PC-9 (cell line): ENCODE results near the gene CCDC167. TPM values are rescaled to one million over a fixed set of nuclear protein-coding genes. Genes with fewer than 3 reads are reported as not detected.
A peak's percentile ranks its signal among the peaks of the same experiment; 100 is the strongest.

Source experiments
- BruUV-seq: library from RNA; stranded (reverse); fragments of 400-500 nt; replicated peaks from 2 replicates; lab custom pipeline; 2021; lab: Mats Ljungman, UMichigan
- CTCF ChIA-PET: fragments of 300-600 bp; sonication (Branson Sonifier 250); formaldehyde crosslinking; loops from one replicate; lab custom pipeline; 2022; ENCODE audit warnings: antibody characterized with exemption; lab: Charles Lee
- POLR2A ChIA-PET: fragments of 300-600 bp; sonication (Branson Sonifier 250); formaldehyde crosslinking; loops from one replicate; lab custom pipeline; 2022; ENCODE audit warnings: antibody characterized with exemption; ENCODE audit not compliant: unreplicated experiment; lab: Charles Lee
- DNase-seq, 2 experiments: peaks; one replicate each; pipeline versions ENCODE4 v3.0.0 to v3.0.0-alpha.2; 2015 to 2022; ENCODE audit warnings: mixed read lengths in 1 of 2
- H2AFZ ChIP-seq: fragments of 200-600 bp; sonication (generic); 2 replicates; pipeline ENCODE4 v1.8.1; 2017; ENCODE audit warnings: antibody characterized with exemption
- H3F3A ChIP-seq: fragments of 200-600 bp; sonication (generic); 2 replicates; pipeline ENCODE4 v1.8.1; 2017; ENCODE audit warnings: antibody characterized with exemption, mild to moderate bottlenecking, low read depth; ENCODE audit not compliant: insufficient read depth
- H3K27ac ChIP-seq: fragments of 200-600 bp; sonication (generic); 2 replicates; pipeline ENCODE4 v1.6.1; 2016; ENCODE audit warnings: mixed run types
- H3K27me3 ChIP-seq: fragments of 200-600 bp; sonication (generic); 2 replicates; pipeline ENCODE4 v1.6.1; 2016; ENCODE audit warnings: low read depth, mixed run types; ENCODE audit not compliant: insufficient read depth
- H3K36me3 ChIP-seq: fragments of 200-600 bp; sonication (generic); 2 replicates; pipeline ENCODE4 v1.6.1; 2016; ENCODE audit warnings: low read depth, mixed run types
- H3K4me1 ChIP-seq: fragments of 200-600 bp; sonication (generic); replicated peaks from 2 replicates; pipeline ENCODE4 v1.6.1; 2016; ENCODE audit warnings: mixed run types; ENCODE audit not compliant: insufficient read depth
- H3K4me2 ChIP-seq: fragments of 200-600 bp; sonication (generic); 2 replicates; pipeline ENCODE4 v1.6.1; 2017; ENCODE audit warnings: mixed run types
- H3K4me3 ChIP-seq: fragments of 200-600 bp; sonication (generic); 2 replicates; pipeline ENCODE4 v1.6.1; 2016; ENCODE audit warnings: mixed run types
- H3K79me2 ChIP-seq: fragments of 200-600 bp; sonication (generic); 2 replicates; pipeline ENCODE4 v1.6.1; 2017; ENCODE audit warnings: low read depth, mixed run types
- H3K9me2 ChIP-seq: fragments of 200-600 bp; sonication (generic); 2 replicates; pipeline ENCODE4 v1.8.1; 2017; ENCODE audit warnings: mild to moderate bottlenecking; ENCODE audit not compliant: insufficient read depth
- H3K9me3 ChIP-seq: fragments of 200-600 bp; sonication (generic); 2 replicates; pipeline ENCODE4 v1.8.1; 2016; ENCODE audit warnings: low read depth; ENCODE audit not compliant: insufficient read depth
- H4K20me1 ChIP-seq: fragments of 200-600 bp; sonication (generic); 2 replicates; pipeline ENCODE4 v1.8.1; 2017; ENCODE audit not compliant: insufficient read depth
- CTCF ChIP-seq: fragments of 200-600 bp; sonication (generic); conservative IDR thresholded peaks from 2 replicates; pipeline ENCODE4 v1.6.1; 2017; ENCODE audit warnings: mixed run types, antibody characterized with exemption, mild to moderate bottlenecking, moderate library complexity
- EZH2 ChIP-seq: fragments of 200-600 bp; sonication (generic); IDR thresholded peaks from 2 replicates; pipeline ENCODE4 v1.8.0; 2017; ENCODE audit warnings: antibody characterized with exemption, low read depth
- intact Hi-C: fragments of 100-400 bp; cut with micrococcal nuclease; formaldehyde crosslinking; loops from one replicate; pipeline ENCODE4 v1.10.0; 2022; ENCODE audit not compliant: unreplicated experiment
- total RNA-seq: library from RNA; stranded (reverse); gene quantifications from 2 replicates; pipeline ENCODE4 v1.2.3, GENCODE V29; 2021

Gene CCDC167
- total RNA-seq, 1 experiment from 2014 or later = 29.4 TPM

DNA sequence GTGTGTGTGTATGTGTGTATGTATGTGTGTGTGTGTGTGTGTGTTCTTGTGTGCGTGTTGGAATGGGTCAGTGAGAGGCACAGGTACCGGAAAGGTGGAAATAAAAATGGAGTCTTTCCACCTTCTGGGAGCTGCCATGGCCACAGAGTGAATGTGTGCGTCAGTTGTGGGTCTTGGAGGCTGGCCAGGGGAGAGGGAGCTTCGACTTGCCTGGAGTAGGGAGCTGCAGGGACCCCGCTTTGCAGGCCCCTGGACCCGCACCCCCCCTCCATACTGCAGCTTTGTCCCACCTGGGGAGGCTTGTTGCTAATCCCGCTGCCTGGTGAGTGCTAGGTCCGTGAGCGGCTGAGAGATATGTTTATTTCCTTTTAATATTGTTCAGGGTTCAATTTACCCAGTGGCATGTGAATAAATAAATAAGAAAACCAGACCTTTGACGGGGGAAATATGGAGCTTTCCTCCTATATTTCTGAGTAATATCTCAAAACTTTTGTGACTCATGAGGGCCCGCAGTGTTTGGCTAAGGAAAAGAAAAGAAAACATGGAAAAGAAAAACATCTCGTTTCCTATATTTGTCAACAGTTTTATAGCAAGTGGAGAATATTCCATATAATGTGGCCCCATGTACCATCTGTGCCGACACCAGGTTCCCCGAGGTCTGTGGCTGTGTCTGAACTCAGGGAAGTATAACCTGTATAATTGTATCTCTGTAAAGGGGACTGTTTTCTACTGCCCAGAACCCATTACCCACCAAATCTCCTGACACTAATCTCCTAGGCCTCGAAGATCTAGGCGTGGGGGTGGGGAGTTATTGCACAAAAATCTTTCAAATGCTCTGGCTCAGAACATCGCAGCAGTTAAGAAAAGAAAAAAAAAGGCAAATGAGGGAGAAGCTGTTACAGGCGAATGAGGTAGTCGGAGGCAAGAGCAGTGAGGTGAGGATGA, 24.6 kb upstream of the CCDC167 start:
- no peaks in the 10 kb centered on the region for H4K20me1 ChIP-seq
- no peak for DNase-seq
- H3K79me2 ChIP-seq = no peaks in the 10 kb centered on the region
- H3K27me3 ChIP-seq = 0 out of 2 replicates have a peak, but pooled peaks cover 7% of the 10 kb centered on the region
- ChIA-PET POLR2A (interaction anchor here (0.7 kb wide), 1 partner anchor 961 kb away, joined by 13 read pairs; no protein-coding TSS in a partner anchor), CTCF (no interaction called here)
- TF ChIP-seq EZH2 = no peak
- no peak for TF ChIP-seq CTCF
- no TSS peak for BruUV-seq
- H3K9me2 ChIP-seq = no peaks in the 10 kb centered on the region
- H3K4me1 ChIP-seq = peaks cover 14% of the 10 kb centered on the region; the same call in 1 of the 2 replicates
- no peaks in the 10 kb centered on the region for H3K36me3 ChIP-seq
- intact Hi-C loops = no loop called here
- H3K4me3 ChIP-seq = no peak overlapping the region
- peak overlapping the region; percentile 5; the same call in 1 of the 2 replicates for H3K27ac ChIP-seq
- H3K9me3 ChIP-seq = no peaks in the 10 kb centered on the region
- H3F3A ChIP-seq = peaks cover 10% of the 10 kb centered on the region; the same call in 1 of the 2 replicates
- peak overlapping the region; percentile 67 for H3K4me2 ChIP-seq
- no peak overlapping the region for H2AFZ ChIP-seq

- Histone ChIP-seq H4K20me1 (no peaks in the 10 kb centered on the region), H3K27ac (no peak overlapping the region), H3K27me3 (0 out of 2 replicates have a peak, but pooled peaks cover 7% of the 10 kb centered on the region), H3K4me1 (peaks cover 14% of the 10 kb centered on the region; the same call in 1 of the 2 replicates), H3K9me2 (no peaks in the 10 kb centered on the region), H3K79me2 (no peaks in the 10 kb centered on the region), H3K4me2 (no peak overlapping the region), H3F3A (peaks cover 10% of the 10 kb centered on the region; the same call in 1 of the 2 replicates), H3K9me3 (no peaks in the 10 kb centered on the region), H2AFZ (no peak overlapping the region), H3K4me3 (no peak overlapping the region), H3K36me3 (no peaks in the 10 kb centered on the region)
- no peak for DNase-seq
- intact Hi-C loops = no loop called here
- ChIA-PET POLR2A (interaction anchor here (0.7 kb wide), 1 partner anchor 962 kb away, joined by 13 read pairs; no protein-coding TSS in a partner anchor), CTCF (no interaction called here)
- TF ChIP-seq EZH2 (no peak), CTCF (no peak)
- no TSS peak for BruUV-seq
These were observed 23.7 kb upstream of the CCDC167 start for GRCh38 chr6:37523412-37523811.

DNA sequence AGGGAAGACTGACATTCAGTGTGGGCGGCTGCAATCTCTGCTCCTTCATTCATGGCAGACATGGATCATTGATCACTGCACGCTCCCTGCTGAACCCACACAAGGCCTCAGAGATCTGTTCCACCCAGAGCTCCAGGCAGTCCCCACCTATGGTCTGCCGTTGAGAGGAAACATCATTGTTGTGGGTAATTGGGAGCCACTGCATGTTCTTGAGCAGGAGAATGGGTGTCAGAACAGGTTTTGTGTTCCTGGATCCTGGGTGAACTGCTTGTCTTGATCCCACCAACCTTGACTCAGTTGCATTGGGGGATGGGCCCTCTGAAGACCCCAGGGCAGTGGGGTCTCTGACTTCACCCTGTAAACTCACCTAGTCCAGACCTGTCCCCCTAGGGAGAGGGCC, 23.1 kb upstream of the CCDC167 start:
- Histone ChIP-seq H3K36me3 (no peaks in the 10 kb centered on the region), H3K4me2 (no peak overlapping the region), H3K79me2 (no peaks in the 10 kb centered on the region), H3K9me2 (no peaks in the 10 kb centered on the region), H3K4me3 (no peak overlapping the region), H3F3A (peaks cover 10% of the 10 kb centered on the region; the same call in 1 of the 2 replicates), H3K9me3 (no peaks in the 10 kb centered on the region), H3K4me1 (peaks cover 14% of the 10 kb centered on the region; the same call in 1 of the 2 replicates), H3K27ac (no peak overlapping the region), H4K20me1 (no peaks in the 10 kb centered on the region), H3K27me3 (0 out of 2 replicates have a peak, but pooled peaks cover 7% of the 10 kb centered on the region), H2AFZ (no peak overlapping the region)
- intact Hi-C loops = no loop called here
- no peak for DNase-seq
- ChIA-PET CTCF (no interaction called here), POLR2A (no interaction called here)
- no TSS peak for BruUV-seq
- no peak for TF ChIP-seq CTCF
- no peak for TF ChIP-seq EZH2
